Measurements from ENCODE around the gene CARD9.

DNA sequence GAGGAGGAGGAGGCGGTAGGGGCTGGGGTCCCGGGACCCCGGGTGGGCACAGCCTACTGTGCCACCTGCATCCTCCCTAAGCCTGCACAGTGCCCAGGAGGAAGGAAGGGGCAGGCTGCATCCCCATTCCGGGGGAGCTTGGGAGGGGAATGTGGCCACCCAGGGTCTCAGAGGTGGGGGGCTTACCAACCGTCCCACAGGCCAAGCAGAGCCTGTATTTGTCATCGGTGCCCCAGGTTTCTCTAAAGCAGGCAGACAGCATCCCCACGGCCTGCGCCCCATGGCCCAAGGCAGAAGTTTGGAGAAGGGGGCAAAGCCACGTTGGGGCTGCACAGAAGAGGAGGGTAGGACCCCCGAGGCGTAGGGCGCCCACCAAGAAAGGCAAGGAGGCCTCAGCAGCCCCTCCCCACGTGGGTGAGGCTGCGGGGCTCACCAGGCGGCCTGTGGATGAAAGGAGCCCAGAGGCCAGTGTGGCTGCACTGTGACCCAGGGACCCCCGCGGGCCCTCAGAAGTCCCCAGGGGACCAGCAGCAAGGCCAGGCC is 46.6 kb downstream of the CARD9 start:
- TF ChIP-seq, protein P1, sequence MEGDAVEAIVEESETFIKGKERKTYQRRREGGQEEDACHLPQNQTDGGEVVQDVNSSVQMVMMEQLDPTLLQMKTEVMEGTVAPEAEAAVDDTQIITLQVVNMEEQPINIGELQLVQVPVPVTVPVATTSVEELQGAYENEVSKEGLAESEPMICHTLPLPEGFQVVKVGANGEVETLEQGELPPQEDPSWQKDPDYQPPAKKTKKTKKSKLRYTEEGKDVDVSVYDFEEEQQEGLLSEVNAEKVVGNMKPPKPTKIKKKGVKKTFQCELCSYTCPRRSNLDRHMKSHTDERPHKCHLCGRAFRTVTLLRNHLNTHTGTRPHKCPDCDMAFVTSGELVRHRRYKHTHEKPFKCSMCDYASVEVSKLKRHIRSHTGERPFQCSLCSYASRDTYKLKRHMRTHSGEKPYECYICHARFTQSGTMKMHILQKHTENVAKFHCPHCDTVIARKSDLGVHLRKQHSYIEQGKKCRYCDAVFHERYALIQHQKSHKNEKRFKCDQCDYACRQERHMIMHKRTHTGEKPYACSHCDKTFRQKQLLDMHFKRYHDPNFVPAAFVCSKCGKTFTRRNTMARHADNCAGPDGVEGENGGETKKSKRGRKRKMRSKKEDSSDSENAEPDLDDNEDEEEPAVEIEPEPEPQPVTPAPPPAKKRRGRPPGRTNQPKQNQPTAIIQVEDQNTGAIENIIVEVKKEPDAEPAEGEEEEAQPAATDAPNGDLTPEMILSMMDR (conservative IDR thresholded peaks at IDR 0.05 in 1 of 2, IDR thresholded peaks at IDR 0.05 in 1 of 2; ENCODE audit: low read depth in 1 of 2, low read length in 2 of 2): no peak
- no peak for TF ChIP-seq EZH2 (IDR thresholded peaks at IDR 0.05; ENCODE audit: low read length, missing control alignments)

Data from fibroblast of lung (primary cell).